ENCODE data around the gene FAM209A.

DNA sequence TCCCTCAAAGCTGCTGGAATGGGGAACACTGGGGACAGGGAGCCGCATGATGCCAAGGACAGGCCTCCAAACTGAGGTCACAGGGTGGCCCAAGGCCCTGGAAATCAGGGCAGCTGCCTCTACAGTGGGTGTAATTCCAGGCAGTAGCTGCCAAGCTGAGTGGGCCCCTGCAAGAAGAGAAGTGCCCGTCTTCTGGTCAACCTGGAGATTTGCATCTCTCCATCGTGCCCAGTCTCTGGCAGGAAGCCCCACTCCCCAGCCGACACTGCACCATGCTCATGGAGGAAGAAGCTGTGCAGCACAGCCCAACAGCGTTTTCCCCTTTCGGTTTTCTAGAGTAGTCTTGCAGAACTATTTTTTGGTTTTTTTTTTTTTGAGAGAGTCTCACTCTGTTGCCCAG, 2.2 kb upstream of the FAM209A start:
- TF ChIP-seq, protein P1, sequence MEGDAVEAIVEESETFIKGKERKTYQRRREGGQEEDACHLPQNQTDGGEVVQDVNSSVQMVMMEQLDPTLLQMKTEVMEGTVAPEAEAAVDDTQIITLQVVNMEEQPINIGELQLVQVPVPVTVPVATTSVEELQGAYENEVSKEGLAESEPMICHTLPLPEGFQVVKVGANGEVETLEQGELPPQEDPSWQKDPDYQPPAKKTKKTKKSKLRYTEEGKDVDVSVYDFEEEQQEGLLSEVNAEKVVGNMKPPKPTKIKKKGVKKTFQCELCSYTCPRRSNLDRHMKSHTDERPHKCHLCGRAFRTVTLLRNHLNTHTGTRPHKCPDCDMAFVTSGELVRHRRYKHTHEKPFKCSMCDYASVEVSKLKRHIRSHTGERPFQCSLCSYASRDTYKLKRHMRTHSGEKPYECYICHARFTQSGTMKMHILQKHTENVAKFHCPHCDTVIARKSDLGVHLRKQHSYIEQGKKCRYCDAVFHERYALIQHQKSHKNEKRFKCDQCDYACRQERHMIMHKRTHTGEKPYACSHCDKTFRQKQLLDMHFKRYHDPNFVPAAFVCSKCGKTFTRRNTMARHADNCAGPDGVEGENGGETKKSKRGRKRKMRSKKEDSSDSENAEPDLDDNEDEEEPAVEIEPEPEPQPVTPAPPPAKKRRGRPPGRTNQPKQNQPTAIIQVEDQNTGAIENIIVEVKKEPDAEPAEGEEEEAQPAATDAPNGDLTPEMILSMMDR (conservative IDR thresholded peaks at IDR 0.05; ENCODE audit: low read depth, low read length): no peak
- no peak for TF ChIP-seq EZH2 (IDR thresholded peaks at IDR 0.05; ENCODE audit: borderline replicate concordance, low read depth, low read length, poor library complexity, severe bottlenecking)
